Measurements from ENCODE around the gene TMUB2.

The TMUB2 gene

DNA sequence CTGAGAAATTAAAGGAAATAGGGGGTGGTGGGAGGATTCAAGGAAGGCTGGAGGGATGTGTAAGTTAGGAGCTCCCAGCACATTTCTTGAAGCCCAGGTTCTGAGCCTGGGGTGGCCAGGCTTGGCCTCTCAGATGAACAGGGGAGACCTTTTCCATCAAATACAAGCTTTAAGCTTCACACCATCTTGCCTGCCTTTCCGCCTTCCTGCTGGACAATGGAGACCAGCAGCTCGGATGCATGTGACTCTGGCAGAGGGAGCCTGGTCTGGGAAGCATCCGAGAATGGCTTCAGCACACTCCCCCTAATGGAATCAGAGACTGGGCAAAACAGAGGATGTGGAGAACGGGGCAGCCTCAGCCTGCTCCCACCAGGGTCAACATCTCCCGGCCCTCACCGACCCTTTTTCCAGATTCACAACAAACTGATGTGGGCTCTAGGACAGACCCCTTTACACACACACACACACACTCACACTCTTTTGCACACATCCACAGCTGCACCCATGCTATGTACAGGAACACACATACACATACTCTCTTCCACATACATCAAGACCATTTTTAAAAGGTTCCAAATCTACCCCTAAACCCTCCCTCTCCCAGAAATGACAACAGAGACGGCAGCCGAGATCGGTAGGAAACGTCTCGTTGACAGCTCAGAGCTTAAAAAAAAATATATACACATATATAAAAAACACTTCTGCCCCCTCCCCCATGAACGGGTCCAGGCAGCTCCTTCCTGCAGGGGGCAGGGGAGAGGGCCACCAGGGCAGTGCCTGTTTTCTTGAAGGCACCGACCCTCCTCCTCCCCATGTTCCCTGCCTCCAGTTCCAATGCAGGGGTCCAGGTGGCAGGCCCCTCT lies 19.4 kb downstream of the TMUB2 start (continued):
- TF ChIP-seq CTCF (tag by site-specific recombination; IDR thresholded peaks at IDR 0.05) (peak; percentile 16; the same call in 1 of the 2 replicates), ZNF600 (tag by site-specific recombination; IDR thresholded peaks at IDR 0.05) (peak; percentile 22; the same call in 1 of the 2 replicates), KLF8 (tag by site-specific recombination; IDR thresholded peaks at IDR 0.05) (0 out of 2 replicates have a peak, but pooled peaks have one; percentile 19), ZNF350 (tag by site-specific recombination; IDR thresholded peaks at IDR 0.05) (no peak)

- CTCF ChIA-PET = interaction anchor here (0.7 to 4.1 kb wide), 5 partner anchors 11 to 144 kb away, joined by 3 to 33 read pairs (median 4); partner anchors contain the start of gene UBTF
- POLR2A ChIA-PET = interaction anchor here (0.6 to 1.2 kb wide), 5 partner anchors 15 to 151 kb away, joined by 3 to 4 read pairs (median 4); no protein-coding TSS in a partner anchor
- H3K4me3 ChIP-seq (ENCODE audit: low read depth, low read length) = no peak overlapping the region
These were observed 20.0 kb downstream of the TMUB2 start for GRCh38 chr17:44206825-44207155.

GRCh38 chr17:44207319-44207718 lies 20.5 kb downstream of the TMUB2 start:
- TF ChIP-seq ZNF513 (tag by site-specific recombination; IDR thresholded peaks at IDR 0.05) (peak; percentile 99), SP3 (tag by site-specific recombination; IDR thresholded peaks at IDR 0.05) (no peak)
- Histone ChIP-seq H3K9me3 (ENCODE audit: control insufficient read depth, insufficient read depth, low read depth, low read length) (no peaks in the 10 kb centered on the region), H3K4me3 (ENCODE audit: low read depth, low read length) (no peak overlapping the region), H3K36me3 (ENCODE audit: control insufficient read depth in 2 of 2, insufficient read depth in 1 of 2, low read length in 2 of 2) (peaks cover 26 to 57% of the 10 kb centered on the region in 2 experiments), H3K4me1 (ENCODE audit: control insufficient read depth, insufficient read depth, low read length) (no peaks in the 10 kb centered on the region), H3K27ac (ENCODE audit: extremely low read depth, low read depth, low read length) (no peak overlapping the region)
- ChIA-PET POLR2A (interaction anchor here (0.7 to 1.9 kb wide), 5 partner anchors 11 to 144 kb away, joined by 3 to 7 read pairs (median 4); no protein-coding TSS in a partner anchor), CTCF (interaction anchor here (0.9 to 4.1 kb wide), 3 partner anchors 10 to 143 kb away, joined by 3 to 33 read pairs (median 21); partner anchors contain the start of gene UBTF)

More at GRCh38 chr17:44206825-44207155, 20.0 kb downstream of the TMUB2 start:
- no peaks in the 10 kb centered on the region for H3K4me1 ChIP-seq (ENCODE audit: control insufficient read depth, insufficient read depth, low read length)
- H3K9me3 ChIP-seq (ENCODE audit: control insufficient read depth, insufficient read depth, low read depth, low read length) = no peaks in the 10 kb centered on the region
- H3K36me3 ChIP-seq (ENCODE audit: control insufficient read depth in 2 of 2, insufficient read depth in 1 of 2, low read length in 2 of 2) = peaks cover 26 to 52% of the 10 kb centered on the region in 2 experiments
- no peak overlapping the region for H3K27ac ChIP-seq (ENCODE audit: extremely low read depth, low read depth, low read length)
- TF ChIP-seq ZNF626 (tag by site-specific recombination; IDR thresholded peaks at IDR 0.05) (no peak), GLIS2 (tag by site-specific recombination; IDR thresholded peaks at IDR 0.05) (peak; percentile 58; the same call in 1 of the 2 replicates)

DNA sequence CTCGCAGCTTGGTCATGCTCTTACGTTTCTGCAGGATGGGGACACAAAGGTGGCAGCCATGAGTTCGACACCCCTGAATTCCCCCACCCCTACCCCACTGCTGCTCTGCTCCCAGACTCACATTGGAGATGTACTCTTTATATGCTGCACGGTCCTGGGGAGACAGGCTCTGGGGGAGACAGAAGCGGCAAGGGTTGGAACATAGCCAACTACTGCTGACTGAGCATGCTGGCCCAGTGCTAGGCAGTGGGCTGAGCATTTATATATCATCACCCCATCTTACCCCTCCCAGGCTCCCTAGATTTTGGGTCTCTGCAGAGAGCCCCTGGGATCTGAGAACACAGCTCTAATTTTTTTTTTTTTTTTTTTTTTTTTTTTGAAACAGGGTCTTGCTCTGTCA lies 21.0 kb downstream of the TMUB2 start:
- H3K4me1 ChIP-seq (ENCODE audit: control insufficient read depth, insufficient read depth, low read length) = no peaks in the 10 kb centered on the region
- no peak overlapping the region for H3K4me3 ChIP-seq (ENCODE audit: low read depth, low read length)
- CTCF ChIA-PET = interaction anchor here (0.5 to 4.1 kb wide), 4 partner anchors 10 to 160 kb away, joined by 3 to 33 read pairs (median 13); partner anchors contain the start of gene UBTF
- peaks cover 26 to 60% of the 10 kb centered on the region in 2 experiments for H3K36me3 ChIP-seq (ENCODE audit: control insufficient read depth in 2 of 2, insufficient read depth in 1 of 2, low read length in 2 of 2)
- no peak overlapping the region for H3K27ac ChIP-seq (ENCODE audit: extremely low read depth, low read depth, low read length)
- POLR2A ChIA-PET = interaction anchor here (1.1 to 1.9 kb wide), 3 partner anchors 11 to 121 kb away, joined by 4 to 7 read pairs (median 4); no protein-coding TSS in a partner anchor
- no peaks in the 10 kb centered on the region for H3K9me3 ChIP-seq (ENCODE audit: control insufficient read depth, insufficient read depth, low read depth, low read length)
- TF ChIP-seq ZNF221 (tag by site-specific recombination; IDR thresholded peaks at IDR 0.05; ENCODE audit: borderline replicate concordance) (no peak), HIC1 (tag by site-specific recombination; IDR thresholded peaks at IDR 0.05) (no peak), ZNF16 (tag by site-specific recombination; IDR thresholded peaks at IDR 0.05; ENCODE audit: low read depth) (no peak), ZNF335 (tag by site-specific recombination; conservative IDR thresholded peaks at IDR 0.05) (no peak), CTCF (tag by site-specific recombination; IDR thresholded peaks at IDR 0.05) (no peak), PRDM6 (tag by site-specific recombination; IDR thresholded peaks at IDR 0.05) (no peak), ZNF10 (tag by site-specific recombination; IDR thresholded peaks at IDR 0.05) (no peak)
- TF ChIP-seq, protein P1, sequence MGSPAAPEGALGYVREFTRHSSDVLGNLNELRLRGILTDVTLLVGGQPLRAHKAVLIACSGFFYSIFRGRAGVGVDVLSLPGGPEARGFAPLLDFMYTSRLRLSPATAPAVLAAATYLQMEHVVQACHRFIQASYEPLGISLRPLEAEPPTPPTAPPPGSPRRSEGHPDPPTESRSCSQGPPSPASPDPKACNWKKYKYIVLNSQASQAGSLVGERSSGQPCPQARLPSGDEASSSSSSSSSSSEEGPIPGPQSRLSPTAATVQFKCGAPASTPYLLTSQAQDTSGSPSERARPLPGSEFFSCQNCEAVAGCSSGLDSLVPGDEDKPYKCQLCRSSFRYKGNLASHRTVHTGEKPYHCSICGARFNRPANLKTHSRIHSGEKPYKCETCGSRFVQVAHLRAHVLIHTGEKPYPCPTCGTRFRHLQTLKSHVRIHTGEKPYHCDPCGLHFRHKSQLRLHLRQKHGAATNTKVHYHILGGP (tag by site-specific recombination; IDR thresholded peaks at IDR 0.05) = no peak

Data from HEK293 (cell line).